Thymus (tissue), 11 donors: ENCODE measurements around the gene C1orf159. TPM values are rescaled to one million over a fixed set of nuclear protein-coding genes. Genes with fewer than 3 reads are reported as not detected.

ENCODE experiments used
- DNase-seq, 9 donors: peaks; one replicate each; pipeline ENCODE4 v3.0.0-alpha.2; 2013; ENCODE audit warnings: low spot score in 9 of 9, low read depth in 6 of 9, missing footprints in 1 of 9
- H3K27ac ChIP-seq, 2 donors: one replicate each; pipeline ENCODE4 v1.5.1; 2013; ENCODE audit warnings: control low read depth in 1 of 2, low read depth in 1 of 2, low read length in 1 of 2, mild to moderate bottlenecking in 1 of 2, moderate library complexity in 1 of 2
- H3K27me3 ChIP-seq, 2 donors: one replicate each; pipeline ENCODE4 v1.5.1; 2013; ENCODE audit warnings: low read length in 1 of 2; ENCODE audit not compliant: control insufficient read depth in 2 of 2, insufficient read depth in 1 of 2
- H3K36me3 ChIP-seq, 2 donors: one replicate each; pipeline ENCODE4 v1.5.1; 2013; ENCODE audit warnings: low read length in 1 of 2, mild to moderate bottlenecking in 1 of 2, moderate library complexity in 1 of 2; ENCODE audit not compliant: control insufficient read depth in 2 of 2, insufficient read depth in 2 of 2
- H3K4me1 ChIP-seq, 2 donors: one replicate each; pipeline ENCODE4 v1.5.1; 2013; ENCODE audit warnings: low read length in 2 of 2; ENCODE audit not compliant: control insufficient read depth in 2 of 2, insufficient read depth in 2 of 2
- H3K4me3 ChIP-seq, 2 donors: one replicate each; pipeline ENCODE4 v1.5.1; 2013; ENCODE audit warnings: low read length in 2 of 2, control low read depth in 1 of 2, mild to moderate bottlenecking in 1 of 2
- H3K9me3 ChIP-seq, 2 donors: one replicate each; pipeline ENCODE4 v1.5.1; 2013; ENCODE audit warnings: low read length in 1 of 2, mild to moderate bottlenecking in 1 of 2; ENCODE audit not compliant: control insufficient read depth in 2 of 2, insufficient read depth in 1 of 2
- WGBS: extraction: QIAGEN DNeasy Blood & Tissue Kit; methylation state at CpG from one replicate; pipeline ENCODE4 v1.1.7; 2013; 5-methylcytosine and 5-hydroxymethylcytosine counted together
- polyA plus RNA-seq: library from polyadenylated mRNA; stranded (reverse); fragments of 200-250 nt; gene quantifications from one replicate; pipeline ENCODE4 v1.2.3, GENCODE V29; 2013
- total RNA-seq: library from RNA; stranded (reverse); fragments of 120-200 nt; gene quantifications from one replicate; pipeline ENCODE4 v1.2.4, GENCODE V29; 2013
- donor health status: healthy.

Gene C1orf159
- total and polyA plus RNA-seq, 2 donors: 5.0 to 17.8 TPM

DNA sequence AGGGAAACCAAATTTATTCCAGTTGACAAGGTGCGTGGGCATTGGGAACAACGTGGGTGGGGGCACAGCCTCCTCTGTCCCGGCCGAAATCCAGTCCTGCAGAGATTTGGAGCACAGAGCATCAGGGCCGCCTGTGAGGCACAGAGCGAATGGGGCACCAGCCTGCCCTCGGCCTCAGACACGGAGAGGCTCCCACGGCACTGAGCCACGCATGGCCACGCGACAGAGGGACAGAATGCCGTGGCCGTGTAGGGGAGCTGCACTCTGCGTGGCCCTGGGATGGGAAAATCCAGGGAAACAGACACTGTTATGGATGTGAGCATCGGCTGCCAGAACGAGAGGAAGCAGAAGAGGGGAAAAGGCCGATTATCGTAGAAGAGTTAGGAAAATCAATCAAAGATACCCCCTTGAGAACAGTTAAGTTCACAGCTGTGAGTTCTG, 13.5 kb upstream of the C1orf159 start:
- Histone ChIP-seq H3K9me3 (peaks cover 0 to under 1% of the 10 kb centered on the region in 2 donors), H3K27ac (no peak overlapping the region), H3K36me3 (no peaks in the 10 kb centered on the region), H3K4me3 (no peak overlapping the region), H3K4me1 (peaks cover 0 to 6% of the 10 kb centered on the region in 2 donors), H3K27me3 (peaks cover 0 to 3% of the 10 kb centered on the region in 2 donors)
- DNase-seq: no peak
- WGBS: 97% methylated on average over 19 of the region's 19 CpGs

DNA sequence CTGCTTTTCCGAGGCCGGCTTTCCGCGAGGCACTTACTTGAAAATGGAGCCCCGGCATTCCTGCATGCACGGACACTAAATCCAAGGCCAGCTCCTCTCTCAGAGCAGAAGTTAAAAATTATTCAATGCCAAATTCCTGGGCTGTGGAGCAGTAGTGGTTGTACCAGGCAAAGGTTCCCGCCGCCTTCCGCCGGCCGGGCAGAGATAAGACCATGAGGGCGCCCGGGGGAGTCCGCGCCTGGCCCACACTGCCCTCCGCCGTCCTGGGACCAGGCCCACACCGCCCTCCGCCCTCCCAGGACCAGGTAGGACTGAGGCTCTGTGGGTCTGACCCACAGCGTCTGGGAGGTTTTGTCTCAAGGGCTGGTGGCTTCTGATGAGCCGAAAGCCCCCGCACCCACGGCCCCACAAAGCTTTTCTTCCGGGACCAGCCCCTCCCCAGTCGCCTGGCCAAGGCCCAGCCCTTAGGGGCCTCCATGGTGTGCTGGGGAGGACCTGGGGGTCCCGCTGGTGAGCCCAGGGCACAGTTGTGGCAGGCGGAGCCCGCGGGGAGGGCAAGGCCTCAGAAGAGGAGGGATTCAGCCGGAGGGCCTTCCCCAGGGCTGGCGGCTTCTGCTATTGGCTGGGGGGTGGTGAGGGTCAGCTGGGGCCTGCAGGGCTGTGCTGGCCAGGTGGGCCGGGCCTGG, 12.7 kb upstream of the C1orf159 start:
- Histone ChIP-seq H3K4me1 (peaks cover 0 to 4% of the 10 kb centered on the region in 2 donors), H3K4me3 (no peak overlapping the region), H3K27ac (no peak overlapping the region), H3K9me3 (peaks cover 0 to 7% of the 10 kb centered on the region in 2 donors), H3K36me3 (no peaks in the 10 kb centered on the region), H3K27me3 (peaks cover 0 to 3% of the 10 kb centered on the region in 2 donors)
- WGBS: 95% methylated on average over 32 of the region's 32 CpGs
- no peak for DNase-seq

- H3K9me3 ChIP-seq: peaks cover 0 to 14% of the 10 kb centered on the region in 2 donors
- H3K27me3 ChIP-seq: peaks cover 0 to 6% of the 10 kb centered on the region in 2 donors
- no peak for DNase-seq
- peaks cover 0 to 4% of the 10 kb centered on the region in 2 donors for H3K4me1 ChIP-seq
- no peaks in the 10 kb centered on the region for H3K36me3 ChIP-seq
- no peak overlapping the region for H3K27ac ChIP-seq
- no peak overlapping the region for H3K4me3 ChIP-seq
- 95% methylated on average over 45 of the region's 45 CpGs for WGBS
These were observed 11.9 kb upstream of the C1orf159 start for GRCh38 chr1:1127551-1128451.

DNA sequence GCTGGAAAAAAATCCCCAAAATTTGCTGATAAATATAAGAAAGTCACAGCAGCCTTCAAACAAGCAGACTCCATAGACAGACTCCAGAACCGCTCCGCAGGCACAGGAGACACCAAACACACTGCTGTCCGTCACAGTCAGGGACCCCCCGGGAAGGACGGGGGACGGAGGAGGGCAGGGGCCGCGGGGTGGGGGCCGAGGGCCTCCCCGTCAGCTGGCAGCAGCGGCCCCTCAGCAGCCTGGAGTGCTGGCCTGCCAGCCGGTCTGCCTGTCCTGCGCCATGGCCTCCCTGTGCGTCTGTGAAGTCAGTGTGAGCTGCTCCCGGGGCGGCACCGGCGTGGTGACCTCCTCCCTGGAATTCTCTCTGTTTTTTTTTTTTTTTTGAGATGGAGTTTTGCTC, 10.1 kb upstream of the C1orf159 start:
- peaks cover 0 to 16% of the 10 kb centered on the region in 2 donors for H3K4me1 ChIP-seq
- H3K4me3 ChIP-seq: no peak overlapping the region
- H3K36me3 ChIP-seq: no peaks in the 10 kb centered on the region
- H3K27me3 ChIP-seq: peaks cover 3 to 22% of the 10 kb centered on the region in 2 donors
- no peak overlapping the region for H3K27ac ChIP-seq
- peaks cover 0 to 14% of the 10 kb centered on the region in 2 donors for H3K9me3 ChIP-seq
- WGBS: 95% methylated on average over 18 of the region's 18 CpGs
- no peak for DNase-seq

GRCh38 chr1:1124786-1125642, 9.1 kb upstream of the C1orf159 start:
- Histone ChIP-seq H3K27me3 (peaks cover 3 to 26% of the 10 kb centered on the region in 2 donors), H3K4me3 (no peak overlapping the region), H3K36me3 (no peaks in the 10 kb centered on the region), H3K9me3 (peaks cover 0 to 14% of the 10 kb centered on the region in 2 donors), H3K27ac (no peak overlapping the region), H3K4me1 (peaks cover 0 to 16% of the 10 kb centered on the region in 2 donors)
- no peak for DNase-seq
- 93% methylated on average over 29 of the region's 29 CpGs for WGBS

GRCh38 chr1:1124508-1124785, 8.6 kb upstream of the C1orf159 start:
- H3K27me3 ChIP-seq: peaks cover 6 to 32% of the 10 kb centered on the region in 2 donors
- no peaks in the 10 kb centered on the region for H3K36me3 ChIP-seq
- H3K27ac ChIP-seq: no peak overlapping the region
- peaks cover 0 to 14% of the 10 kb centered on the region in 2 donors for H3K9me3 ChIP-seq
- H3K4me3 ChIP-seq: no peak overlapping the region
- 98% methylated on average over 7 of the region's 7 CpGs for WGBS
- no peak for DNase-seq
- H3K4me1 ChIP-seq: peaks cover 0 to 16% of the 10 kb centered on the region in 2 donors

GRCh38 chr1:1123581-1124507, 8.0 kb upstream of the C1orf159 start:
- DNase-seq: no peak
- Histone ChIP-seq H3K36me3 (no peaks in the 10 kb centered on the region), H3K27me3 (peaks cover 8 to 36% of the 10 kb centered on the region in 2 donors), H3K4me1 (peaks cover 0 to 16% of the 10 kb centered on the region in 2 donors), H3K4me3 (no peak overlapping the region), H3K9me3 (peaks cover 0 to 14% of the 10 kb centered on the region in 2 donors), H3K27ac (no peak overlapping the region)
- WGBS: 94% methylated on average over 23 of the region's 23 CpGs

DNA sequence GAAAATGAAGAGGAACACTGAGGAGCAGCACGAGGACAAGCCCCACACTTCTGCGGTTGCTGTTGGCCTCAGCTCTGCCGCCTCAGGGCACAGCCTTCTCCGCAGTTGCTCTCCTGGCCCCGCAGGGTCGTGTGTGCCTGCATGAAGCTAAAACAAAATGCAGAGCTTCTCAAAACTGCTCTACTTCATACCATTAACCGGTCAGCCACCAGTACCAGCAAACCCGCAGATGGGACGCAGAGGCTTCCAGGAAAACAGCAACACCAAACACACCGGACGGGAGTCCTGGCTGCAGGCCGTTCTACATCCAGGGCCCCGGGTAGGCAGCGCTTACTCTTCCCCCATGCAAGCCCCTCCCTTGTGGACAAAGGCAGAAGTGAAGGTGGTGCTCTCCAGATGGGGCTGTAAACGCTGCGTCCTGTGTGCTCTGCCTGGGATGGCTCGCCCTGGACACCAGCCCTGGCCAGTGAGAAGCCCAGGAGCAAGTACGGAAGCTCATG, 7.1 kb upstream of the C1orf159 start:
- Histone ChIP-seq H3K4me1 (peaks cover 0 to 16% of the 10 kb centered on the region in 2 donors), H3K4me3 (no peak overlapping the region), H3K9me3 (peaks cover 0 to 14% of the 10 kb centered on the region in 2 donors), H3K27me3 (peaks cover 13 to 44% of the 10 kb centered on the region in 2 donors), H3K36me3 (no peaks in the 10 kb centered on the region), H3K27ac (no peak overlapping the region)
- no peak for DNase-seq
- WGBS: 88% methylated on average over 18 of the region's 18 CpGs
